Measurements from ENCODE around the gene EYS. TPM values are rescaled to one million over a fixed set of nuclear protein-coding genes. Genes with fewer than 3 reads are reported as not detected.

Gene EYS
- total RNA-seq, 4 donors from 2014 or later = 0.15 TPM; not detected in 3

DNA sequence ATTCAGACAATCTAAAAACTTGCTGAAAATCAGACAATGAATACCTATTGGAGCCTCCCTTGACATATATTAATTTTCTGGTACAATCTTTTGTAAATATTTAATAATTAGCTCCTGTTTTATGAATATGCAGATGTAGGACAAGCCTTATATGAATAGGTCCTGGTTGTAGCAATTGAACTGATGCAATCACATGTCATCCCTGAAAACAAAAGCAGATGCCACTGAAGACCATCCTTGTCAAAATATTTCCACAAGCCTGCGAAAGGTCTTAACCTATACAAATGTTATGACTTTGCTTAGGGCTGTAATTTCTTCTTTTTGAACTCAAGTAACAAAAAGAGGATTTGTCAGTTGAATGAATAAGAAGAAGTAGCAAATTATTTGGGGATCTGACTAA is 722.1 kb downstream of the EYS start:
- TF ChIP-seq EP300 (IDR thresholded peaks at IDR 0.05) (no peak), POLR2A (IDR thresholded peaks at IDR 0.05) (no peak), POLR2AphosphoS5 (IDR thresholded peaks at IDR 0.05) (no peak)
- TF ChIP-seq, protein P1, sequence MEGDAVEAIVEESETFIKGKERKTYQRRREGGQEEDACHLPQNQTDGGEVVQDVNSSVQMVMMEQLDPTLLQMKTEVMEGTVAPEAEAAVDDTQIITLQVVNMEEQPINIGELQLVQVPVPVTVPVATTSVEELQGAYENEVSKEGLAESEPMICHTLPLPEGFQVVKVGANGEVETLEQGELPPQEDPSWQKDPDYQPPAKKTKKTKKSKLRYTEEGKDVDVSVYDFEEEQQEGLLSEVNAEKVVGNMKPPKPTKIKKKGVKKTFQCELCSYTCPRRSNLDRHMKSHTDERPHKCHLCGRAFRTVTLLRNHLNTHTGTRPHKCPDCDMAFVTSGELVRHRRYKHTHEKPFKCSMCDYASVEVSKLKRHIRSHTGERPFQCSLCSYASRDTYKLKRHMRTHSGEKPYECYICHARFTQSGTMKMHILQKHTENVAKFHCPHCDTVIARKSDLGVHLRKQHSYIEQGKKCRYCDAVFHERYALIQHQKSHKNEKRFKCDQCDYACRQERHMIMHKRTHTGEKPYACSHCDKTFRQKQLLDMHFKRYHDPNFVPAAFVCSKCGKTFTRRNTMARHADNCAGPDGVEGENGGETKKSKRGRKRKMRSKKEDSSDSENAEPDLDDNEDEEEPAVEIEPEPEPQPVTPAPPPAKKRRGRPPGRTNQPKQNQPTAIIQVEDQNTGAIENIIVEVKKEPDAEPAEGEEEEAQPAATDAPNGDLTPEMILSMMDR (IDR thresholded peaks at IDR 0.05) = no peak
- ATAC-seq = no peak
- 86% methylated on average over 1 of the region's 1 CpG for WGBS, 2 donors (ENCODE audit: low coverage in 1 of 2)

DNA sequence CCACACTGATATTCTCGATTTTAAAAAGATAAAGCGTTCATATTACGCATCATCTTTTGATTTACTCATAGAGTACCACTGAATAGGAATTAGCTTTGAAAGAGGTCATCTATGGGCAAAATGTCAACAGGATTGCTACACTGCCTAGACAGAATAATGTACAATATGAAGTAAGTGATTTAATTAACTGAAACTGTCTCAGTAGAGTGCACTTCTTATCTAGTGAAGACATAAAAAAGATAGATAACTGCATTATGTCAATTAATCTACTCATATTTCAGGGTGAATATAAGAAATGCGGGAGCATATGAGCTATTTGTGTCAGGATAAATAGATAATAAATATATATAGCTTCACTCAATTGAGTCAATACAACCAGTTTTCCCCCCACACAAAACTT is 723.9 kb downstream of the EYS start:
- Histone ChIP-seq H3K9me3 (no peaks in the 10 kb centered on the region), H3K4me3 (no peak overlapping the region), H3K27ac (no peak overlapping the region), H3K36me3 (no peaks in the 10 kb centered on the region), H3K4me1 (no peaks in the 10 kb centered on the region), H3K27me3 (no peaks in the 10 kb centered on the region)
- TF ChIP-seq POLR2A (IDR thresholded peaks at IDR 0.05) (no peak), EP300 (IDR thresholded peaks at IDR 0.05) (no peak), POLR2AphosphoS5 (IDR thresholded peaks at IDR 0.05) (no peak)
- TF ChIP-seq, protein P1 (IDR thresholded peaks at IDR 0.05) = no peak
- WGBS, 2 donors (ENCODE audit: low coverage in 1 of 2) = 91 to 96% methylated on average over 4 of the region's 4 CpGs
- ATAC-seq = no peak

More for the DNA sequence above, 722.1 kb downstream of the EYS start:
- no peaks in the 10 kb centered on the region for H3K27me3 ChIP-seq
- no peak overlapping the region for H3K27ac ChIP-seq
- H3K9me3 ChIP-seq = no peaks in the 10 kb centered on the region
- H3K4me3 ChIP-seq = no peak overlapping the region
- H3K4me1 ChIP-seq = no peaks in the 10 kb centered on the region
- H3K36me3 ChIP-seq = no peaks in the 10 kb centered on the region

DNA sequence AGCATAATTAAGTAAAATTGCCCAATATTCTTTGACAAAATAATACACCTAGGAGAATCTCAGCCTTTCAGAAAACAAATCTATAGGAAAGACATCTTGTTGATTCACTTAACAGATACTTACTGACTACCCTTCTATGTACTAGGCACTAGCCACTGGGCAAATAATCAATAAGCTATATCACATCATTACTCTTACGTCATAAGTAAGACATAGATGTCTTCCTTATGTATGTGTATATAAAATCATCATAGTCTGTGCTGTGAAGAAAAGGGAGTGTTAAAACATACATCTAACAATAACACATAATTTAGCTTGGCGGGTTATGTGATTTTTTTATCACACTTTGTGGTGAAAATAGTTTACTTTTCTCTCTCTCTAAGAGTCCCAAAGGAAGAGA is 733.9 kb downstream of the EYS start:
- no peaks in the 10 kb centered on the region for H3K36me3 ChIP-seq
- H3K4me1 ChIP-seq = no peaks in the 10 kb centered on the region
- H3K27ac ChIP-seq = no peak overlapping the region
- no peak overlapping the region for H3K4me3 ChIP-seq
- H3K9me3 ChIP-seq = no peaks in the 10 kb centered on the region
- 79 to 85% methylated on average over 2 of the region's 2 CpGs for WGBS, 2 donors (ENCODE audit: low coverage in 1 of 2)
- TF ChIP-seq, protein P1 (IDR thresholded peaks at IDR 0.05) = no peak
- TF ChIP-seq POLR2AphosphoS5 (IDR thresholded peaks at IDR 0.05) (no peak), POLR2A (IDR thresholded peaks at IDR 0.05) (no peak), EP300 (IDR thresholded peaks at IDR 0.05) (no peak)
- H3K27me3 ChIP-seq = no peaks in the 10 kb centered on the region
- no peak for ATAC-seq

DNA sequence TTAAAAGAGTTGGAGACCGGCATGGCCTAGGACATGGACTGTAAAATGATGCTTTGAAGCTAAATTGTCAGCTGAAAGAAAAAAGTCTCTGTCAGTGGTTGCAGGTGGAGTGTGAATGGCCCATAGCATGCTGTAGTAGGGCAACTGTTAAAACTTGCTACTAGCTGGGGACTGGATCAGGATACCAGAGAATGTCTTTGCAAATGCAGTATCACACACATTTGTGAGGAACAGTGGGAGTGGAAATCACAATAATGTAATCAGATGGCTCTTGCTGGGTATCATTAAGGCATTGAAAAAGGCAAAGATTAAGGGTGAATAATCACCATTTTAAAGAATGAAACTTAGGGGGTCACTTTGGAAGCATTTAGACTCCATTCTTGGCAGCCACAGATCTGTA is 737.9 kb downstream of the EYS start:
- Histone ChIP-seq H3K4me1 (no peaks in the 10 kb centered on the region), H3K36me3 (no peaks in the 10 kb centered on the region), H3K27me3 (no peaks in the 10 kb centered on the region), H3K27ac (no peak overlapping the region), H3K4me3 (no peak overlapping the region), H3K9me3 (no peaks in the 10 kb centered on the region)
- WGBS, 2 donors (ENCODE audit: low coverage in 1 of 2) = 57 to 100% methylated on average over 1 of the region's 1 CpG
- ATAC-seq = no peak
- TF ChIP-seq EP300 (IDR thresholded peaks at IDR 0.05) = no peak
- no peak for TF ChIP-seq POLR2A (IDR thresholded peaks at IDR 0.05)
- TF ChIP-seq, protein P1 (IDR thresholded peaks at IDR 0.05) = no peak
- TF ChIP-seq POLR2AphosphoS5 (IDR thresholded peaks at IDR 0.05) = no peak

DNA sequence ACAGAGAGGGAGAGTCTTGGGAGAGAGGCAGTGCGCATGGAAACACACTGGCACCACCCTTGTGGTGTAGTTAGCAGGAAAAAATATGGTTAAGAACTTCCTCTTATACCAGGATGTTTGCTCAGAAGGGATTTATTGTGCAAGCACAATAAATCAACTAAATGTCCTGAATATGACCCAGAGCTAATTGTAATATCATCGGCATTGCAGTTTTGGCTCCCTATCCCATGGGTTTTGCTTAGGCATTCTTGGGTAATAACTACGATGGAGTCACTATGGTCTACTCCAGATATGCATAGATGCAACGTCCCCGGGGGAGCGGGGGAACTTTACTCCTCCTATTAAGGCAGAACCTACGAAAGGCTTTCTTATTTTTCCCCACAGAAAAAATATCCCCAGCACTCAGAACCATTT is 751.6 kb downstream of the EYS start:
- Histone ChIP-seq H3K4me3 (no peak overlapping the region), H3K36me3 (no peaks in the 10 kb centered on the region), H3K27ac (no peak overlapping the region), H3K9me3 (no peaks in the 10 kb centered on the region), H3K27me3 (no peaks in the 10 kb centered on the region), H3K4me1 (no peaks in the 10 kb centered on the region)
- WGBS, 2 donors (ENCODE audit: low coverage in 1 of 2) = 78 to 86% methylated on average over 7 of the region's 7 CpGs
- ATAC-seq = no peak
- TF ChIP-seq POLR2AphosphoS5 (IDR thresholded peaks at IDR 0.05) = no peak
- no peak for TF ChIP-seq EP300 (IDR thresholded peaks at IDR 0.05)
- no peak for TF ChIP-seq POLR2A (IDR thresholded peaks at IDR 0.05)
- TF ChIP-seq, protein P1 (IDR thresholded peaks at IDR 0.05) = no peak

Measured in gastroesophageal sphincter (tissue), 4 donors.